NT2/D1 (cell line): Measurements from ENCODE around the gene CRLF2.
"Not testable (repeated sequence)": the region's sequence is repeated elsewhere in the genome, so short reads cannot be mapped to it uniquely, and the experiment has no call there.

Source experiments
- DNase-seq: peaks from one replicate; pipeline ENCODE4 v3.0.0-alpha.2; 2011; ENCODE audit warnings: low read depth, low spot score
- H3K27me3 ChIP-seq: 2 replicates; pipeline ENCODE4 v1.6.0; 2011; ENCODE audit warnings: mild to moderate bottlenecking; ENCODE audit not compliant: insufficient read length, insufficient read depth
- H3K36me3 ChIP-seq: 2 replicates; pipeline ENCODE4 v1.6.1; 2011; ENCODE audit warnings: mild to moderate bottlenecking, low read length, mixed read lengths; ENCODE audit not compliant: insufficient read depth, insufficient read length
- H3K4me1 ChIP-seq: 2 replicates; pipeline ENCODE4 v1.5.1; 2011; ENCODE audit not compliant: insufficient read depth, insufficient read length
- H3K4me3 ChIP-seq: 2 replicates; pipeline ENCODE4 v1.5.1; 2011; ENCODE audit warnings: low read depth; ENCODE audit not compliant: insufficient read length
- H3K9ac ChIP-seq: 2 replicates; pipeline ENCODE4 v1.6.0; 2011; ENCODE audit warnings: low read depth; ENCODE audit not compliant: insufficient read length
- H3K9me3 ChIP-seq: 2 replicates; pipeline ENCODE4 v1.5.1; 2011; ENCODE audit warnings: mild to moderate bottlenecking, low read length; ENCODE audit not compliant: insufficient read depth
- SUZ12 ChIP-seq: IDR thresholded peaks from 2 replicates; pipeline ENCODE4 v1.6.1; 2011; ENCODE audit not compliant: insufficient read length, insufficient read depth; ENCODE audit errors: extremely low read depth
- YY1 ChIP-seq: IDR thresholded peaks from 2 replicates; pipeline ENCODE4 v1.6.1; 2011; ENCODE audit not compliant: insufficient read length, insufficient read depth
- ZNF274 ChIP-seq: IDR thresholded peaks from 2 replicates; pipeline ENCODE4 v1.6.1; 2011; ENCODE audit warnings: mild to moderate bottlenecking, low read depth, low read length

Gene CRLF2, protein sequence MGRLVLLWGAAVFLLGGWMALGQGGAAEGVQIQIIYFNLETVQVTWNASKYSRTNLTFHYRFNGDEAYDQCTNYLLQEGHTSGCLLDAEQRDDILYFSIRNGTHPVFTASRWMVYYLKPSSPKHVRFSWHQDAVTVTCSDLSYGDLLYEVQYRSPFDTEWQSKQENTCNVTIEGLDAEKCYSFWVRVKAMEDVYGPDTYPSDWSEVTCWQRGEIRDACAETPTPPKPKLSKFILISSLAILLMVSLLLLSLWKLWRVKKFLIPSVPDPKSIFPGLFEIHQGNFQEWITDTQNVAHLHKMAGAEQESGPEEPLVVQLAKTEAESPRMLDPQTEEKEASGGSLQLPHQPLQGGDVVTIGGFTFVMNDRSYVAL

DNA sequence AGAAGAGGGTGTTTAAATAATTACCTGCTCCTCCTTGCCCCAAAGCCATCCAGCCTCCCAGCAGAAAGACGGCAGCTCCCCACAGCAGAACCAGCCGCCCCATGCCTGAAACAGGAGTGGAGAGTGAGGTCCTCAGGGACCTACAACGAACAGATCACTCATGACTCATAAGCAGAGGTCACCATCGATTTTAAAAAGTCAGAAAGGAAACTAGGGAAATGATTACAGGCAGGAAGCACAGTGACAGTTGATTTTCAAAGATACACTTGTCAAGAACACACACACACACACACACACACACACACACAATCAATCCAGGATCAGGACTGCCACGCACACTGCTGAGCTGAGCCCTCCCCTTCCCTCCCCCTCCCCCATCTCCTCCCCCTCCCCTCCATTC is at the start of gene CRLF2:
Gene CRLF2 (minus strand): TSS at position 118 of the 400 bp plus-strand sequence. CDS start 15 bp downstream, at position 103.
- Histone ChIP-seq H3K36me3 (no peaks in the 10 kb centered on the region), H3K9ac (no peak within 1 kb of the TSS), H3K4me3 (no peak within 1 kb of the TSS), H3K9me3 (no peaks in the 10 kb centered on the region), H3K27me3 (no peaks in the 10 kb centered on the region), H3K4me1 (no peaks in the 10 kb centered on the region)
- TF ChIP-seq YY1: no peak
- no peak for TF ChIP-seq ZNF274
- TF ChIP-seq SUZ12: no peak
- DNase-seq: no peak

DNA sequence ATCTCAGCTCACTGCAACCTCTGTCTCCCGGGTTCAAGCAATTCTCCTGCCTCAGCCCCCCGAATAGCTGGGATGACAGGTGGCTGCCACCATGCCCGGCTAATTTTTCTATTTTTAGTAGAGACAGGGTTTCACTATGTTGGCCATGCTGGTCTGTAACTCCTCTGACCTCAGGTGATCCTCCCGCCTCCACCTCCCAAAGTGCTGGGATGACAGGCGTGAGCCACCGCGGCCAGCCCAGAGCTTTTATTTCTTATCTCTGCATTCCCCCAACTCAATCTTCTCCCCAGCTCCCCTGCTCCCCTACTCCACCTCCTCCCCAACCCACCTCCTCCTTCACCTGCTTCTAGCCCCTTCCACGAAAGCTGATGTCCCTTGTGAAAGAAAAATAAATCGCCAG is 49.3 kb upstream of the CRLF2 start:
- not testable (repeated sequence) for H3K9me3 ChIP-seq, H3K4me1 ChIP-seq, H3K4me3 ChIP-seq, DNase-seq, H3K36me3 ChIP-seq, H3K27me3 ChIP-seq
- H3K9ac ChIP-seq: peak overlapping the region; percentile 56

DNA sequence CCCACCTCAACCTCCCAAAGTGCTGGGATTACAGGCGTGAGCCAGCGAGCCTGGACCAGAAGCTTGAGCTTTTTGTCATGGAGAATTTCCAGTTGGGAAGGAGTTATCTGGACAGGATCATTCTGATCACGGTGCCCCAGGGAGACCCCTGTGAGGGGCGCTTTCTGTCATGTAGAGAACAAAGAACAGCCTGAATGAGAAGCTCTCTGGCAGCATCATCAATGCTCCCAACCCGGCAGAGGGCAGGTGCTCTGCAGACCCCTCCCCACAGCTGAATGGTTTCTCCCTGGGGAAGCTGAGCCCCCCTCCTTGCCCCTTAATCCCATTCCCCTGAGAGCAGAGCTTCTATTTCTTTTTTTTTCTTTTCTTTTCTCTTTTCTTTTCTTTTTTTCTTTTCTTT is 48.8 kb upstream of the CRLF2 start:
- Histone ChIP-seq H3K4me3 (no peak overlapping the region), H3K9me3 (no peaks in the 10 kb centered on the region; the same call in 1 of the 2 replicates), H3K36me3 (peaks cover 11% of the 10 kb centered on the region), H3K4me1 (no peaks in the 10 kb centered on the region), H3K27me3 (no peaks in the 10 kb centered on the region), H3K9ac (no peak overlapping the region)
- TF ChIP-seq SUZ12 (no peak), ZNF274 (no peak), YY1 (no peak)
- DNase-seq: peak; percentile 57

DNA sequence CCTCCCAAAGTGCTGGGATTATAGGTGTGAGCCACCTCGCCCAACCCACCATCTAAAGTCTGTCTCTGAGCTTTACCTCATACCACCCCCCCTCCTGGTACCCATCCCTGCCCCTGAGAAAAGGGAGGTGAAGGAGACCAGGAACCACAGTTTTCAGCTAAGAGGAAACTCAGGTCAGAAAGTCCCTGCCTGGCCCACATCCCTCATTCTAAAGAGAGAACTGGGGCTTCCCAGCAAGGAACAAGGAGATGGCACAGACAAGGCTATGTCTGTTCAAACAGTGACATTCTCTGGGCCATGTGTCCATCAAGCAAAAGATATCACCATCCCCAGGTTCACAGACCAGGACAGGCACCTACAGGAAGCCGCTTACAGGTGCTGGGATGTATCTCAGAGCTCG is 40.4 kb upstream of the CRLF2 start:
- no peak for TF ChIP-seq YY1
- no peak for TF ChIP-seq SUZ12
- TF ChIP-seq ZNF274: no peak
- peaks cover 11% of the 10 kb centered on the region; the same call in 1 of the 2 replicates for H3K9me3 ChIP-seq

GRCh38 chrX:1249101-1249887 is 36.8 kb upstream of the CRLF2 start:
- H3K4me3 ChIP-seq: peak overlapping the region; percentile 47
- H3K9me3 ChIP-seq: peaks cover 11% of the 10 kb centered on the region; the same call in 1 of the 2 replicates
- H3K36me3 ChIP-seq: peaks cover 8% of the 10 kb centered on the region
- TF ChIP-seq YY1: no peak
- TF ChIP-seq ZNF274: no peak
- TF ChIP-seq SUZ12: no peak
- no peaks in the 10 kb centered on the region for H3K27me3 ChIP-seq
- peaks cover 6% of the 10 kb centered on the region for H3K4me1 ChIP-seq
- H3K9ac ChIP-seq: peak overlapping the region; percentile 87
- DNase-seq: peak; percentile 79

More for the DNA sequence above, 40.4 kb upstream of the CRLF2 start:
- Histone ChIP-seq H3K36me3 (peaks cover 21% of the 10 kb centered on the region), H3K4me1 (peaks cover 6% of the 10 kb centered on the region), H3K4me3 (no peak overlapping the region), H3K9ac (no peak overlapping the region), H3K27me3 (no peaks in the 10 kb centered on the region)
- DNase-seq: no peak

GRCh38 chrX:1248331-1249061 is 36.0 kb upstream of the CRLF2 start:
- peaks cover 9% of the 10 kb centered on the region; the same call in 1 of the 2 replicates for H3K9me3 ChIP-seq
- peaks cover 8% of the 10 kb centered on the region for H3K36me3 ChIP-seq
- peak; percentile 91 for DNase-seq
- no peaks in the 10 kb centered on the region for H3K27me3 ChIP-seq
- H3K4me3 ChIP-seq: peak overlapping the region; percentile 47
- peaks cover 6% of the 10 kb centered on the region for H3K4me1 ChIP-seq
- TF ChIP-seq YY1 (no peak), ZNF274 (no peak), SUZ12 (no peak)
- peak overlapping the region; percentile 87 for H3K9ac ChIP-seq

- Histone ChIP-seq H3K27me3 (no peaks in the 10 kb centered on the region), H3K9me3 (no peaks in the 10 kb centered on the region), H3K4me3 (no peak overlapping the region), H3K4me1 (peaks cover 6% of the 10 kb centered on the region), H3K9ac (peak overlapping the region; percentile 24), H3K36me3 (no peaks in the 10 kb centered on the region)
- TF ChIP-seq ZNF274 (no peak), YY1 (no peak)
- peak; percentile 68 for DNase-seq
Observed at GRCh38 chrX:1246816-1247215, 34.4 kb upstream of the CRLF2 start.
